GM12891 (cell line): ENCODE results near the gene KIAA1549.
"Not testable (repeated sequence)": the region's sequence is repeated elsewhere in the genome, so short reads cannot be mapped to it uniquely, and the experiment has no call there.

Experiments used
- PAX5 ChIP-seq: IDR thresholded peaks from 2 replicates; pipeline ENCODE4 v1.6.1; 2011; ENCODE audit warnings: low read length, moderate library complexity, mild to moderate bottlenecking; ENCODE audit not compliant: insufficient read depth, severe bottlenecking
- POLR2A ChIP-seq: IDR thresholded peaks from 2 replicates; pipeline ENCODE4 v1.6.1; 2011; ENCODE audit warnings: low read depth, low read length, control low read depth
- POLR2AphosphoS5 ChIP-seq: IDR thresholded peaks from 2 replicates; pipeline ENCODE4 v1.6.1; 2011; ENCODE audit warnings: low read depth, low read length, control low read depth
- POU2F2 ChIP-seq: IDR thresholded peaks from 2 replicates; pipeline ENCODE4 v1.6.1; 2011; ENCODE audit warnings: low read depth, mild to moderate bottlenecking, control low read depth, low read length, moderate library complexity
- SPI1 ChIP-seq: IDR thresholded peaks from 2 replicates; pipeline ENCODE4 v1.6.1; 2011; ENCODE audit warnings: low read depth, low read length, control low read depth
- TAF1 ChIP-seq: IDR thresholded peaks from 2 replicates; pipeline ENCODE4 v1.6.1; 2011; ENCODE audit warnings: low read depth, low read length, control low read depth

DNA sequence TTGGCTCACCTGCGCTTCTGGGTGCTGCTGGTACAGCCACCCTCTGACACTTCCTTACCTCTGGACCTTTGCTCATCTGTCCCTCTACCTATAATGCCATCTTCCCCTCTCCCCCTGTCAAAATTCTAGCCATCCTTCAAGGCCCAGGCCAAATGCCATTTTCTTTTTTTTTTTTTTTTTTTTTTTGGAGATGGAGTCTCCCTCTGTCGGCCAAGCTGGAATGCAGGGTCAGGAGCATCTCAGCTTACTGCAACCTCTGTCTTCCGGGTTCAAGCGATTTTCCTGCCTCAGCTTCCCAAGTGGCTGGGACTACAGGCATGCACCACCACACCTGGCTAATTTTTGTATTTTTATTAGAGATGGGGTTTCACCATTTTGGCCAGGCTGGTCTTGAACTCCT, 184.1 kb downstream of the KIAA1549 start:
- not testable (repeated sequence) for TF ChIP-seq POLR2A, SPI1, TAF1, POLR2AphosphoS5, POU2F2, PAX5
